PC-3 (cell line): ENCODE measurements around the gene NUDT3. TPM values are rescaled to one million over a fixed set of nuclear protein-coding genes. Genes with fewer than 3 reads are reported as not detected.

Experiments used
- ATAC-seq: fragments of 200-7000 bp; cut with Tn5 transposase; 2 replicates; pipeline ENCODE4 v1.9.1; 2020; ENCODE audit warnings: mild to moderate bottlenecking, moderate library complexity
- BruUV-seq: library from RNA; stranded (reverse); fragments of 400-500 nt; replicated peaks from 2 replicates; lab custom pipeline; 2021; lab: Mats Ljungman, UMichigan
- CTCF ChIA-PET: fragments of 300-600 bp; sonication (Branson Sonifier 250); formaldehyde crosslinking; loops from one replicate; lab custom pipeline; 2022; ENCODE audit warnings: antibody characterized with exemption; lab: Charles Lee
- POLR2A ChIA-PET: fragments of 300-600 bp; sonication (Branson Sonifier 250); formaldehyde crosslinking; loops from one replicate; lab custom pipeline; 2022; ENCODE audit warnings: antibody characterized with exemption; ENCODE audit not compliant: unreplicated experiment; lab: Charles Lee
- DNase-seq: peaks from one replicate; pipeline ENCODE4 v3.0.0-alpha.2; 2015
- H2AFZ ChIP-seq: fragments of 300-600 bp; sonication (generic); 2 replicates; pipeline ENCODE4 v1.6.0; 2016; ENCODE audit warnings: antibody characterized with exemption, low read length
- H3F3A ChIP-seq: fragments of 300-600 bp; sonication (generic); one replicate; pipeline ENCODE4 v1.6.0; 2017; ENCODE audit warnings: antibody characterized with exemption, low read length, control low read depth, mild to moderate bottlenecking; ENCODE audit not compliant: unreplicated experiment
- H3K27ac ChIP-seq: fragments of 300-600 bp; sonication (generic); 2 replicates; pipeline ENCODE4 v1.5.1; 2016; ENCODE audit warnings: mild to moderate bottlenecking, low read length
- H3K27me3 ChIP-seq: fragments of 300-600 bp; sonication (generic); 2 replicates; pipeline ENCODE4 v1.6.1; 2016; ENCODE audit warnings: low read length, mixed read lengths
- H3K36me3 ChIP-seq: fragments of 300-600 bp; sonication (generic); 2 replicates; pipeline ENCODE4 v1.6.1; 2016; ENCODE audit warnings: low read depth, mixed run types, low read length, mixed read lengths
- H3K4me1 ChIP-seq: fragments of 300-600 bp; sonication (generic); 2 replicates; pipeline ENCODE4 v1.5.1; 2016; ENCODE audit warnings: low read length; ENCODE audit not compliant: insufficient read depth
- H3K4me2 ChIP-seq: fragments of 300-600 bp; sonication (generic); 2 replicates; pipeline ENCODE4 v1.6.0; 2016; ENCODE audit warnings: low read length
- H3K4me3 ChIP-seq: fragments of 300-600 bp; sonication (generic); 2 replicates; pipeline ENCODE4 v1.5.1; 2016; ENCODE audit warnings: mild to moderate bottlenecking, low read length, mixed read lengths
- H3K79me2 ChIP-seq: fragments of 300-600 bp; sonication (generic); 2 replicates; pipeline ENCODE4 v1.6.1; 2017; ENCODE audit warnings: low read length, mixed read lengths
- H3K9ac ChIP-seq: fragments of 300-600 bp; sonication (generic); 2 replicates; pipeline ENCODE4 v1.6.0; 2016; ENCODE audit warnings: mild to moderate bottlenecking, low read length
- H3K9me2 ChIP-seq: fragments of 300-600 bp; sonication (generic); replicated peaks from 2 replicates; pipeline ENCODE4 v1.6.1; 2016; ENCODE audit warnings: mixed run types, low read length, mixed read lengths
- H3K9me3 ChIP-seq: fragments of 300-600 bp; sonication (generic); 2 replicates; pipeline ENCODE4 v1.6.1; 2016; ENCODE audit warnings: low read length, mixed read lengths
- H4K20me1 ChIP-seq: fragments of 300-600 bp; sonication (generic); 2 replicates; pipeline ENCODE4 v1.6.1; 2016; ENCODE audit warnings: low read length, mixed read lengths
- CTCF ChIP-seq: fragments of 300-600 bp; sonication (generic); conservative IDR thresholded peaks from 2 replicates; pipeline ENCODE4 v1.5.1; 2017; ENCODE audit warnings: antibody characterized with exemption, low read depth, mild to moderate bottlenecking, low read length
- EZH2 ChIP-seq: fragments of 300-600 bp; sonication (generic); IDR thresholded peaks from one replicate; pipeline ENCODE4 v1.6.1; 2017; ENCODE audit warnings: antibody characterized with exemption, mild to moderate bottlenecking, low read length; ENCODE audit not compliant: unreplicated experiment
- EZH2phosphoT487 ChIP-seq: fragments of 300-600 bp; sonication (generic); IDR thresholded peaks from 2 replicates; pipeline ENCODE4 v1.6.1; 2018; ENCODE audit warnings: mild to moderate bottlenecking, antibody characterized with exemption, low read length, borderline replicate concordance
- intact Hi-C: fragments of 100-400 bp; cut with micrococcal nuclease; formaldehyde crosslinking; loops from 2 replicates; pipeline ENCODE4 v1.9.0; 2023
- total RNA-seq: library from RNA; depleted of rRNA; stranded (reverse); fragments of >200 nt; gene quantifications from 2 replicates; pipeline ENCODE4 v1.2.3, GENCODE V29; 2014

Gene NUDT3
- total RNA-seq, 1 experiment from 2014 or later, result 24.6 TPM

- intact Hi-C loops, result no loop called here
- CTCF ChIA-PET, result no interaction called here
- Histone ChIP-seq H3K9me3 (no peaks in the 10 kb centered on the region), H3K4me1 (0 out of 2 replicates have a peak, but pooled peaks cover 4% of the 10 kb centered on the region), H3K79me2 (peaks cover 97% of the 10 kb centered on the region), H3K9me2 (no peaks in the 10 kb centered on the region), H3K27me3 (no peaks in the 10 kb centered on the region), H3K36me3 (no peaks in the 10 kb centered on the region), H3K4me2 (no peak overlapping the region), H4K20me1 (peaks cover 53% of the 10 kb centered on the region), H3K4me3 (no peak overlapping the region), H2AFZ (no peak overlapping the region), H3K9ac (no peak overlapping the region), H3K27ac (no peak overlapping the region), H3F3A (peaks cover 4% of the 10 kb centered on the region)
- DNase-seq, result no peak
- no peak for ATAC-seq
- BruUV-seq, result no TSS peak
- TF ChIP-seq EZH2 (no peak), EZH2phosphoT487 (no peak), CTCF (no peak)
- POLR2A ChIA-PET, result no interaction called here
These were observed 7.9 kb downstream of the NUDT3 start for GRCh38 chr6:34384321-34385153.

GRCh38 chr6:34383656-34384320, 8.7 kb downstream of the NUDT3 start:
- Histone ChIP-seq H2AFZ (no peak overlapping the region), H3K79me2 (peaks cover 97% of the 10 kb centered on the region), H3K9me3 (no peaks in the 10 kb centered on the region), H4K20me1 (peaks cover 47% of the 10 kb centered on the region), H3K4me1 (0 out of 2 replicates have a peak, but pooled peaks cover 4% of the 10 kb centered on the region), H3K9ac (no peak overlapping the region), H3K4me3 (no peak overlapping the region), H3K4me2 (no peak overlapping the region), H3K27me3 (no peaks in the 10 kb centered on the region), H3K9me2 (no peaks in the 10 kb centered on the region), H3F3A (peaks cover 4% of the 10 kb centered on the region), H3K27ac (no peak overlapping the region), H3K36me3 (no peaks in the 10 kb centered on the region)
- BruUV-seq, result no TSS peak
- intact Hi-C loops, result no loop called here
- TF ChIP-seq EZH2, result no peak
- no peak for TF ChIP-seq EZH2phosphoT487
- no peak for TF ChIP-seq CTCF
- ChIA-PET CTCF (no interaction called here), POLR2A (no interaction called here)
- DNase-seq, result no peak
- ATAC-seq, result no peak
